Testis (tissue), 2 donors: ENCODE measurements around the gene LRFN5.

Experiments
- POLR2A ChIP-seq: fragments of 450-650 bp; IDR thresholded peaks from one replicate; pipeline ENCODE4 v1.6.1; 2017; ENCODE audit warnings: antibody characterized with exemption, mild to moderate bottlenecking, moderate library complexity
- TF ChIP-seq, protein P1 (sequence below), 3 experiments: fragments of 450-650 bp in 2 of 3; fragments of 200-600 bp in 1 of 3; sonication (generic) in 1 of 3; IDR thresholded peaks; one replicate each; pipeline ENCODE4 v1.5.1; 2016 to 2019; ENCODE audit warnings: antibody characterized with exemption in 3 of 3, mild to moderate bottlenecking in 2 of 3, moderate library complexity in 1 of 3

DNA sequence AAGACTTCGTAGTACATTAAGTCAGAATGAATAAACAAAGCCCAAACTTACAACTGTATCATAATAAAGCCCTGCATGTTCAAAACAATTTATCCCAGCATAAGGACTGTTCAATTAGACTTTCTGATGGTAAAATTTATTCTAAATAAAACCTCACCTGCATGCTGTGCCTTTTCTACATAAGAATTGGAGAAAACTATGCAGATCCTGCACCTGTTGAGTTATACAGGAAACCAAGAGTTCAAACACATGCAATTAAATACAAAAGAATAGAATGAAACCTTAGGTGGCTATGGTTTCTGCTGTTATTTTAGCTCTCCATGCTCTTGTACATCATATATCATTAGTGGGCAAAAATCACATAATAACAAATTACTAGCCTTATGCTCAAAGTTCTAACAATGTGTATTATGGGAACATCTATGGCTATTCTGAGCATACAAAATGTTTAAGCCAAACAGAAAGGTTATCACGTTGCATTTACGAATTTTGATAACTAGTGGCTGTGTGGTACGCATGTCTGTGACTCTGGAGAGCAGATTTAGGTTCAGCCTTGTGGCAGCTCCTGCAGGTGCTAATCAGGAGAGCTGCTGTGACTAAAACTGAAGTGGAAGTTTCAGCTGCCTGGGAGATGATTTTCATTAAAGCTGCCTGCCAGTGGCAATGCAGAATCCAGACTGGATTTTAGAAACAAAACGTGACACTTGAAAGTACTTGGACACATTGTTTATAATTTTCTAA lies 36.1 kb upstream of the LRFN5 start:
- TF ChIP-seq, protein P1, sequence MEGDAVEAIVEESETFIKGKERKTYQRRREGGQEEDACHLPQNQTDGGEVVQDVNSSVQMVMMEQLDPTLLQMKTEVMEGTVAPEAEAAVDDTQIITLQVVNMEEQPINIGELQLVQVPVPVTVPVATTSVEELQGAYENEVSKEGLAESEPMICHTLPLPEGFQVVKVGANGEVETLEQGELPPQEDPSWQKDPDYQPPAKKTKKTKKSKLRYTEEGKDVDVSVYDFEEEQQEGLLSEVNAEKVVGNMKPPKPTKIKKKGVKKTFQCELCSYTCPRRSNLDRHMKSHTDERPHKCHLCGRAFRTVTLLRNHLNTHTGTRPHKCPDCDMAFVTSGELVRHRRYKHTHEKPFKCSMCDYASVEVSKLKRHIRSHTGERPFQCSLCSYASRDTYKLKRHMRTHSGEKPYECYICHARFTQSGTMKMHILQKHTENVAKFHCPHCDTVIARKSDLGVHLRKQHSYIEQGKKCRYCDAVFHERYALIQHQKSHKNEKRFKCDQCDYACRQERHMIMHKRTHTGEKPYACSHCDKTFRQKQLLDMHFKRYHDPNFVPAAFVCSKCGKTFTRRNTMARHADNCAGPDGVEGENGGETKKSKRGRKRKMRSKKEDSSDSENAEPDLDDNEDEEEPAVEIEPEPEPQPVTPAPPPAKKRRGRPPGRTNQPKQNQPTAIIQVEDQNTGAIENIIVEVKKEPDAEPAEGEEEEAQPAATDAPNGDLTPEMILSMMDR (IDR thresholded peaks at IDR 0.05) = no peak
- TF ChIP-seq POLR2A = no peak
